Measurements from ENCODE around the gene SLC15A1. TPM values are rescaled to one million over a fixed set of nuclear protein-coding genes. Genes with fewer than 3 reads are reported as not detected.

Gene SLC15A1
- polyA plus RNA-seq, 1 experiment: not detected

DNA sequence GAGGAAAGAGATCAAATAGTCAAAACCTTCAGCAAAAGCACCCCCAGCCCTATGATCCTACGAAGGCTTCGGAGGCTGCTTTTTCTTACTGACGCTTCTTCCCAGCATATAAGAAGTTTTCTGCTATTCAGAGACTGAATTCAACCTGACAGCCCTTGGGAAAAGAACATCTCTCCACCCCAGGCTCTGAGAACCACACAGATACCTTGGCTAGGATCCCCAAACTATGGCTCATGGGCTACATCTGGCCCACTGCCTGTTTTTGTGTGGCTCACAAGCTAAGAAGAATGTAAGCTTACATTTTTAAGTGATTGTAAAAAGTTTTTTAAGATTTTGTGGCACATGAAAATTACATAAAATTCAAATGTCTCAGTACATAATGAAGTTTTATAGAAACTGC, 3.0 kb downstream of the SLC15A1 start:
- ChIA-PET CTCF (no interaction called here), POLR2A (no interaction called here)
- Histone ChIP-seq H3K9me3 (ENCODE audit: control insufficient read depth, insufficient read depth, low read length) (peaks cover 4% of the 10 kb centered on the region; the same call in 1 of the 2 replicates), H3K4me3 (ENCODE audit: low read depth, low read length) (no peak overlapping the region), H3K27me3 (ENCODE audit: control insufficient read depth, insufficient read depth, low read length) (peaks cover 42% of the 10 kb centered on the region), H3K27ac (ENCODE audit: low read depth, low read length) (no peak overlapping the region)
- DNase-seq (ENCODE audit: low read depth, low spot score): no peak
- TF ChIP-seq, protein P1, sequence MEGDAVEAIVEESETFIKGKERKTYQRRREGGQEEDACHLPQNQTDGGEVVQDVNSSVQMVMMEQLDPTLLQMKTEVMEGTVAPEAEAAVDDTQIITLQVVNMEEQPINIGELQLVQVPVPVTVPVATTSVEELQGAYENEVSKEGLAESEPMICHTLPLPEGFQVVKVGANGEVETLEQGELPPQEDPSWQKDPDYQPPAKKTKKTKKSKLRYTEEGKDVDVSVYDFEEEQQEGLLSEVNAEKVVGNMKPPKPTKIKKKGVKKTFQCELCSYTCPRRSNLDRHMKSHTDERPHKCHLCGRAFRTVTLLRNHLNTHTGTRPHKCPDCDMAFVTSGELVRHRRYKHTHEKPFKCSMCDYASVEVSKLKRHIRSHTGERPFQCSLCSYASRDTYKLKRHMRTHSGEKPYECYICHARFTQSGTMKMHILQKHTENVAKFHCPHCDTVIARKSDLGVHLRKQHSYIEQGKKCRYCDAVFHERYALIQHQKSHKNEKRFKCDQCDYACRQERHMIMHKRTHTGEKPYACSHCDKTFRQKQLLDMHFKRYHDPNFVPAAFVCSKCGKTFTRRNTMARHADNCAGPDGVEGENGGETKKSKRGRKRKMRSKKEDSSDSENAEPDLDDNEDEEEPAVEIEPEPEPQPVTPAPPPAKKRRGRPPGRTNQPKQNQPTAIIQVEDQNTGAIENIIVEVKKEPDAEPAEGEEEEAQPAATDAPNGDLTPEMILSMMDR (IDR thresholded peaks at IDR 0.05; ENCODE audit: low read depth, low read length): no peak

DNA sequence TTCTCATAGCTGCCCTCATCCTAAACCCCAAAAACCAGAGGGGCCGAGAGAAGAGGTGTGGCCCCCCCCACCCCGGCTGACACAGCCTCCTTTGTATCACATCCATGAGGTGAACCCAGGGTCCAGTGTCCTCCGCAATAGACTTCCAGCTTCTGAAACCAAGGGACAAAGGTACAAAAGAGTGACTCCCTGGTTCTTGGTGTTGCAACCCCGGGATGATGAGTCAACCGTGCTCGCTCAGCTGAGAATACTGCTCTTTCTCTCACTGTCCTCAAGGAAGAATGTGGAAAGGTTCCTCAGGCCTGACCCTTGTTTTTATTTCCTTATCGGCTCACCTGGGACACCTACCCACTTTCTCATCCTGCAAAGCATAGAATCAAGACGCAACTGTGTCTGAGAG, 5.5 kb downstream of the SLC15A1 start:
- ChIA-PET CTCF (no interaction called here), POLR2A (no interaction called here)
- Histone ChIP-seq H3K27me3 (ENCODE audit: control insufficient read depth, insufficient read depth, low read length) (peaks cover 35% of the 10 kb centered on the region), H3K4me3 (ENCODE audit: low read depth, low read length) (no peak overlapping the region), H3K27ac (ENCODE audit: low read depth, low read length) (no peak overlapping the region), H3K9me3 (ENCODE audit: control insufficient read depth, insufficient read depth, low read length) (no peaks in the 10 kb centered on the region; the same call in 1 of the 2 replicates)
- no peak for DNase-seq (ENCODE audit: low read depth, low spot score)
- TF ChIP-seq, protein P1 (IDR thresholded peaks at IDR 0.05; ENCODE audit: low read depth, low read length): no peak

DNA sequence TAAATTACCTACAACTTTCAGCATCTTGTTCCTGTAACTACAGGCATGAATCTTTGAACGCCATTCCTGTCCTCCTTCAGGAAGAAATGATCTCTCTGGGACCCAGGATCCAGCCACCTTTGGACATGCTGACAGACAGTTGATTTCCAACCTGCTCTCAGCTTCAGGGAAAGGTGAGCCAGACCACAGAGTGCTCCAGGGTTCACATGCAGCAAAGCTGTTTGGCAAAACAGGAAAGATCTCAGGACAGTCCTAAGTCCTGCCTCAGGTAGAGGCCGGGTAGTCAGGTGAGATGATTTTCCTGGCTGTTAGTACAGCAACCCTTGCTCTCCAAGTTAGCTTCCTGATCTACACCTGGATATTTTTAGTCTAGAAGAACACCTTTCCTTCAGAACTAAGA, 9.1 kb downstream of the SLC15A1 start:
- H3K9me3 ChIP-seq (ENCODE audit: control insufficient read depth, insufficient read depth, low read length): 0 out of 2 replicates have a peak, but pooled peaks cover 3% of the 10 kb centered on the region
- TF ChIP-seq, protein P1 (IDR thresholded peaks at IDR 0.05; ENCODE audit: low read depth, low read length): no peak
- ChIA-PET CTCF (no interaction called here), POLR2A (no interaction called here)
- DNase-seq (ENCODE audit: low read depth, low spot score): no peak
- no peak overlapping the region for H3K4me3 ChIP-seq (ENCODE audit: low read depth, low read length)
- peaks cover 17% of the 10 kb centered on the region for H3K27me3 ChIP-seq (ENCODE audit: control insufficient read depth, insufficient read depth, low read length)
- no peak overlapping the region for H3K27ac ChIP-seq (ENCODE audit: low read depth, low read length)

DNA sequence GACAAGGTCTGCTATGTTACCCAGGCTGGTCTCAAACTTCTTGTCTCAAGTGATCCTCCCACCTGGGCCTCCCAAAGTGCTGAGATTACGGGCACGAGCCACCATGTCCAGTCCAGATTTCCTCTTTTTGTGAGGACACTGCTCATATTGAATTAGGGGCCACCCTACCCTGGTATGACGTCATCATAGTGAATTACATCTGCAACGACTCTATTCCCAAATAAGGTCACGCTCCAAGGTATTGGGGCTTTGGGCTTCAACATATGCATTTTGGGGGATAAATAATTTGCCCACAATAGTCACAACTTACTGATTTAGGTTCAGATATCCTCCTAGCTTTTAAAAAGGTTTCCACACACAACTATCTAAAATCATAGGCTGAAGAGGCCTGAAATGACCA, 9.5 kb downstream of the SLC15A1 start:
- CTCF ChIA-PET: no interaction called here
- H3K4me3 ChIP-seq (ENCODE audit: low read depth, low read length): no peak overlapping the region
- H3K9me3 ChIP-seq (ENCODE audit: control insufficient read depth, insufficient read depth, low read length): 0 out of 2 replicates have a peak, but pooled peaks cover 5% of the 10 kb centered on the region
- TF ChIP-seq, protein P1 (IDR thresholded peaks at IDR 0.05; ENCODE audit: low read depth, low read length): no peak
- POLR2A ChIA-PET: no interaction called here
- H3K27me3 ChIP-seq (ENCODE audit: control insufficient read depth, insufficient read depth, low read length): peaks cover 17% of the 10 kb centered on the region
- DNase-seq (ENCODE audit: low read depth, low spot score): no peak
- no peak overlapping the region for H3K27ac ChIP-seq (ENCODE audit: low read depth, low read length)

DNA sequence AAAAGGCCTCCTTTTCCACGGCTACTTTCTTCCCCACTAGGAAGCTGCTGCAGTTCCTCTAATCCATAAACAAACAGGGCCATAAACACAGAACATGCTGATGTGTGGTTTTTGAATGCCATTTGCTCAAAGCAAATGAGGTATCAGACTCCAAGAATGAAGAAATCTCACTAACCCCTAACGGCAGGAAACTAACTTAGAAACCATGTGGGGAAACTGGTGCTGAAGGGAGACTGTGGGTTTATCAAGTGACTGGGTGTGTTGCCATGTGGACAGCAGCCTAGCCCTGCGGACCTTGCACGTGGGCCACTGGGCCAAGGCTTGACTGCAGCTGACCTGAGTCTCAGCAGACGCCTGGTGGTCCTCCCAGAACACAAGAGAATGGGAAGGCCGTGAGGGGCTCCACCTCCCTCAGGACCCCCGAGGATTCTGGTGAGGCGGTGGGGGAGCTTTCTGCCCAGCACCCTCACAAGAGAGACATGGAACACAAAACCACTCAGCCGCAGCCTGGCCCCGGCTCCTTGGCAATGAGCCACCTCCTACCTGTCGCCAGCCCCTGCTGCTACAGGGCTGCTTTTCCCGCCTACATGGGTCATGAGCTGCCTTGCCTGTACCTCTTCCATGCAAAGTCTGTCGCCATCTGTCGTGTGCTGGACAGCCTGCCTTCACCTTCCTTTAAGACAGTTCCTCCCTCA, 10.6 kb downstream of the SLC15A1 start:
- peaks cover 17% of the 10 kb centered on the region for H3K27me3 ChIP-seq (ENCODE audit: control insufficient read depth, insufficient read depth, low read length)
- ChIA-PET POLR2A (no interaction called here), CTCF (no interaction called here)
- H3K4me3 ChIP-seq (ENCODE audit: low read depth, low read length): no peak overlapping the region
- 0 out of 2 replicates have a peak, but pooled peaks cover 5% of the 10 kb centered on the region for H3K9me3 ChIP-seq (ENCODE audit: control insufficient read depth, insufficient read depth, low read length)
- TF ChIP-seq, protein P1 (IDR thresholded peaks at IDR 0.05; ENCODE audit: low read depth, low read length): no peak
- no peak overlapping the region for H3K27ac ChIP-seq (ENCODE audit: low read depth, low read length)
- DNase-seq (ENCODE audit: low read depth, low spot score): no peak

Measured in AG04450 (cell line).